Muscle of arm (tissue), 12 donors: ENCODE measurements around the gene NUP43. TPM values are rescaled to one million over a fixed set of nuclear protein-coding genes. Genes with fewer than 3 reads are reported as not detected.
"Not testable (repeated sequence)": the region's sequence is repeated elsewhere in the genome, so short reads cannot be mapped to it uniquely, and the experiment has no call there.

Source experiments
- DNase-seq: peaks from one replicate; pipeline ENCODE4 v3.0.0-alpha.2; 2013
- polyA plus RNA-seq, 12 donors: library from polyadenylated mRNA; unstranded; fragments of 120-200 nt; gene quantifications; one replicate each; pipeline ENCODE4 v1.2.1, GENCODE V29; 2013; ENCODE audit not compliant: insufficient read length in 12 of 12

The NUP43 gene
- polyA plus RNA-seq, 12 donors, result 11.4 to 27.7 (median 24.4) TPM; not detected in 1

- DNase-seq, result peak; percentile 41
Measured at GRCh38 chr6:149750136-149750609, 3.8 kb upstream of the NUP43 start.

GRCh38 chr6:149749594-149750135 lies 3.3 kb upstream of the NUP43 start, which contains the start of gene PCMT1:
Gene PCMT1, plus strand, starts transcription at chr6:149749741. Its CDS starts 161 bp downstream, at chr6:149749902.
- DNase-seq, result peak; percentile 90

- not testable (repeated sequence) for DNase-seq
Measured at GRCh38 chr6:149749082-149749593, 2.8 kb upstream of the NUP43 start.

- not testable (repeated sequence) for DNase-seq
Measured at GRCh38 chr6:149745252-149745651, 1.1 kb downstream of the NUP43 start.

DNA sequence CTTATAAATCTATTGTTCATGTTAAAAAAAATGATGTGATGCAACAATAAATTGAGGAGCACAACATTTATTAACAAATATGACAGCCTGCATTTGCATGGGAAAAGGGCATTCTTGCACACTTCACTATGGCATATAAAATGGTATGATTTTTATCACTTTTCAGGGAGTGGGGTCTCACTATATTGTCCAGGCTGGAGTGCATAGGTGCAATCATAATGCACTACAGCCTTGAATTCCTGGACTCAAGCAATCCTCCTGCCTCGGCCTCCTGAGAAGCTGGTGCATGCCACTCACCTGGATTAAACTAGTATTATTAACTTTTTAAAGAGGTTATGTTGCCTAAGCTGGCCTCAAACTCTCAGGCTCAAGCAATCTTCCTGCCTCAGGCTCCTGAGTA lies 11.4 kb downstream of the NUP43 start:
- DNase-seq, result no peak

GRCh38 chr6:149733089-149733720 lies 13.1 kb downstream of the NUP43 start:
- DNase-seq, result no peak

- DNase-seq, result no peak
Measured at GRCh38 chr6:149729824-149730223, 16.5 kb downstream of the NUP43 start.

GRCh38 chr6:149728499-149729234 lies 17.7 kb downstream of the NUP43 start:
- no peak for DNase-seq

- DNase-seq, result no peak
Measured at GRCh38 chr6:149727793-149728498, 18.4 kb downstream of the NUP43 start.

DNA sequence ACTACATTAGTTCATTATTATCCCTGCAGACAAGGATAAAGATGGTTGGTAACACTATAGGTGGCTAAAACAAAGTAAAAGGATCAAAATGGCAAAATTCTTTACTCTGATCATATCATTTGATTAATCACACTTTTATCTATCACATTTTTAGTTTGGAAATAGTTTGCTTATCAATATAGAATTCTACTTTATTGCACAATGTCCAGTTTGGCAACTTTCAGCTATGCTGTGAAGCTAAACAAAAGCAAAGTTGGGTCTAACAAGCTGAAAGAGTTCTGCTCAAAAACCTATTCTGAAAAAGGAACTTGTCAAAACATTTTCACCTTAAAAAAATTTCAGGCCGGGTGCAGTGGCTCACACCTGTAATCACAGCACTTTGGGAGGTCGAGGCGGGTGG lies 20.5 kb downstream of the NUP43 start:
- DNase-seq, result no peak

- peak; percentile 16 for DNase-seq
Measured at GRCh38 chr6:149723771-149724417, 22.4 kb downstream of the NUP43 start.

DNA sequence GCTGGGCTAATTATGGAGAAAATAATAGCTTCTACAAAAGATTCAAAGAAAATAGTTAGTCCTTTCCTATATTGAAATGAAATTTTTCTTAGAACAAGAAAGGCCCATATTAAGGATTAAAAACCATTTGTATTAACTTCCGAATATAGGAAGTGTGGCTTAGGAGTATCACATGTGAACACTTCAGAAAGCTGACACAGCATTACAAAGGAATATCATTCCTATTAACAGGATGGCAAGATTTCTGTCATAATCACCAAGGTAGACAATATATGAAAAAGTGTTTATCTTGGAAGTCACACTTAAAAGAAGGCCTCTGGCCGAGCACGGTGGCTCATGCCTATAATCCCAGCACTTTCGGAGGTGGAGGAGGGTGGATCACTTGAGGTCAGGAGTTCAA lies 23.1 kb downstream of the NUP43 start:
- DNase-seq, result no peak

DNA sequence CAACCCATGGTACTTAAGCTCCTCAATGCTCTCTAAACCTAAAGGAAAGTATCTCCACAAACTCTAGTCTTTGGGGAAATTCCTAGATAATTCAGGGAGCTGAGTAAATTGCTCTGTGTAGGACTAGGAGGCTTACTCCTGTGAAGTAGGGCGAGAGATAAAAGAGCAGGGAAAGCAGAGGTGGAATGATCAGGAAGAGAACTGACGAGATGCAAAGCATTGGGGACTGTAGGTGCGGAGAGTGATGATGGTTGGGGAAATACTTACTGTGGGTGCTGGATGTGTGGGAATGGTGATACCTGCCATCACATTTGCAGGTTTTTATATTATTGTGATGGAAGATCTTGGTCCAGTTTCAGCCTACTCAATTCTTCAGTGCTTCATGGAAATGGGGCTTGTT lies 26.8 kb downstream of the NUP43 start:
- DNase-seq, result no peak

DNA sequence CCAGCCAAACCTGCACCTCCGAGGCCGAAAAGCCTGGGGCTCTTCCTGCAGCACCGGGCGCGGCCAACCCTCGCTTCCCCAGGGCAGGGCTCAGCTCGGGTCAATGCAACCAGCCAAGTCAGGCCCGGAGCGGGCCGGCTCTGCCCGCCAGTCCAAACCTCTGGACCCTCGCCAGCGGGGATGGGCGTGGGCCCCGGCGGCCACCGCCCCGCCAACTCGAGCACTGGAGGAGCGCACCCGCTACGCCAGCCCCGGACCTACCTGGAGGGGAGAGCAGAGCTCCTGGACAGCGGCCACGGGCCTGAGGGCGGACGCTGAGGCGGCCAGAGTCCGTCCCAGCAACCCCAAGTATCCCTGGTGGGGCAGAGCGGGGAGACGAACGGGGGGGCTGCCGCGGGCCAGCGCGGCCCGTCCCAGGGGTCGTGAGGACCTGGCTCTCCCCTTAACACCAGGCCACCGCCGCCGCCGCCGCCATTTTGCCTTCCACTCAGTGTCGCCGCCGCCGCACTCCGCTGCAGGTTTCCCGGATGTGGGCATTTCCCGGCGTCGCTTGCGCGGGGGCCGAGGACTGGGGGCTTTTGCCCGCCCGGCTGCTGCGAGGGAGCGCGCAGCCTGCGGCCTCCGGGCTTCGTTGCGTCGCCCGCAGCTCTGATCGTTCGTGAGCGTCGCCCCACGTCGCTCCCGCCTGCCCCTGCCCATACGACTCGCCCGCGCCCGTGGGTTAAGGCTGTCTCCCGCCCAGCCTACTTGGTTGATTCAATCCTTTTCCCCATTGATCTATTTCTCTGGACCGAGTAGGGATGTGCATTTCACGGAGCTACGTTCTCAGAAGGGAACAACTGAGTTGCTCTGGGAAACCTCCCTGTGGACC lies 28.5 kb downstream of the NUP43 start, which contains the start of gene LATS1:
Gene LATS1 (minus strand): TSS at position 514 of the 871 bp plus-strand sequence. CDS start 15,975 bp downstream, outside the sequence.
- DNase-seq, result peak; percentile 90

DNA sequence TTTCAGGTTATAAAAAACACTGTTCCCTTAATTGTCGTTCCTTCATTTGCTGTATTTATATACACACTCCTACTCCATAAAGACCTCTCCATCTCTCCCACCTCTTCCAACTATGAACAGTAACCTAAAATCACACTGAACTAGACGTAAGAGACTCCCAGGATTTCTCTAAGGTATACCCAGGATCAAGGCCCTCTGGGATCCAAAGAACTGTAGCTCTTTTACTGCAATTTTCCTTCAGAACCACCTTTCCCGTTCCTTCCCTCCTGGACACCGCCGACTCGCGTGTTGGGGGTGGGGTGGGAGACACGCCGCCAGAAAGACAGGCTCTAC lies 29.1 kb downstream of the NUP43 start:
- no peak for DNase-seq

DNA sequence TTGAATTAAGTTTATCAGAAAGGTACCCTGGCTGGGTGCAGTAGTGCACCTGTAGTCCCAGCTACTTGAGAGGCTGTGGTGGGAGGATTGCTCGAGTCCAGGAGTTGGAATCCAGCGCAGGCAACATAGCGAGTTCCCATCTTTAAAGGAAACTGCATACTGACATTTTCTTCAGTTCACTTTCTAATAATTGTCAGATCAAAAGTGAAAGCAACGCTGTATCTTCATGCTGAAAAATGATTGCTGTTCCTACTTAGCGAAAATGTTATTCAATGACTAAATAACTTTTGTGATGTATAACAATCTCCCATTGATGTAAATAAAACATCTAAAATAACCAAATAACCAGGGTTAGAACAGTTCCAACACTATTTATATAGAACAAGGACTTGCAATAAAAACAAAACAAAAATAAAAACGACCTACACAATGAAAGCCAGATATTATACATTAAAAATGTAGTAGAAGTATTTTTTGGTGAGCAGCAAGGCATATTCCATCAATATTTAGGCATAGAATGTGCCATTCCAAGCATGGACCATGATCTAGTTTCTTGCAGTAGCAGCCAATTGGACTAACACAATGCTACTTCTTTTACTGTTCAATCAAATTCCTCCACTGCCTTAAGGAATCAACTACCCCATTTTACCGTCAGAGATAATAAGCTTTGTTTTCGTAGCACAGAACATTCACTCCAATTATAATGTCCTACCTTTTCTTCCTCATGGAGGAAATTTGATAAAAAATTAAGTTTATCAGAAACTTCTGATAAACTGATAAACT lies 30.0 kb downstream of the NUP43 start:
- DNase-seq, result no peak

DNA sequence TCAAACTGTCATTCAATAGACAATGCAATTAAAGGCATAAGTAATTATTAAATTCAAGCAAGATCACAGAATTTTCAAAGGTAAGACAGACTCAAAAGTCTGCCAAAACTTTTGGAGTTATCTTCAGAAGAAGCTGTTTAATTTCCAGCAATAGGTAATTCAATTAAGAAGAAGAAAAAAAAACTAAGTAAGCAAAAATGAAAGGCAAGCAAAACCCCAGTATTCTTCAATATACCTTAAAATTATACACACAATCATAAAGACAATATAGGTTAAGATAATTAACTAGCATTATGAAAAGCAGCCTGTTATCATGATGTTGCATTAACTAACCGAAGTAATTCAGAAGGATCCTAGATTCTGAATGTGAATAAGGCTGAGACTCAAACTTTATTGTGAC lies 31.9 kb downstream of the NUP43 start:
- DNase-seq, result no peak

DNA sequence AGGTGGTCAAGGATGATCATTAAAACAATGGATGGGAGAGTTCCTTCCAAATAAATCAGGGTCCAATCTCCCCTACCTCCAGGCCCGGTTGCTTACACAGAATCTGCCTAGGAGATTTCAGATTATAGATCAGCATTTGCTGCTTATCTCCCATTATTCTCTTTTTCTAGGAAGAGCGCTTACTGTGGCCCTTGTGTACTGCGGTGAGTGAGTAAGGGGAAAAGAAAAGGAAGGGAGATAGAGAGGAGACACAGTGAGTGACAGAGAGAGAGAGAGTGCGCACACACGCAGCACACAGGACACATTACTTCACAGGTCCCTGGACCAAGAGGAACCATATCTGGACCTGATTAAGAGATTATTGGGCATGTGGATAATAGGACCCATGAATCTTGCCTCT lies 34.6 kb downstream of the NUP43 start:
- DNase-seq, result no peak

- no peak for DNase-seq
Measured at GRCh38 chr6:149701714-149702113, 44.6 kb downstream of the NUP43 start.

DNA sequence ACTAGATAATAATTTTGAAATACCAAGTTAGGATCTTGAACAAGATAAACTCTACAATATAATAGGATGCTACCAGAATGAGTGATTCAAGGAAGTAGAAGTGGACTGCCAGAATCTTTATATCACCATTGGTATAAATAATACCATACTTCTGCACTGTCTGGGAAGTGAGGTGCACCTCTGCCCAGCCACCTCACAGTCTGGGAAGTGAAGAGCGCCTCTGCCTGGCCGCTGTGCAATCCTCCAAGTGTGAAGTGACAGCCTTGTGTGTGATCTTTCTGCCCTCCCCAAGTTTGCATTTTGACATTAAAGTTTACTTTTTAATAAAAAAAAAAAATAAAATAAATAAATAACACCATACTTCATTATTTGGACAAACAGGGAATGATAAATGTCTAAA lies 47.2 kb downstream of the NUP43 start:
- DNase-seq, result no peak
